Astrocyte (in vitro differentiated cells and primary cell): Measurements from ENCODE around the gene CD300LF. TPM values are rescaled to one million over a fixed set of nuclear protein-coding genes. Genes with fewer than 3 reads are reported as not detected.

ENCODE experiments used
- DNase-seq: peaks from one replicate; pipeline ENCODE4 v3.0.0-alpha.2; 2010; ENCODE audit warnings: low read depth
- FAIRE-seq: peaks from 2 replicates; lab custom pipeline; 2011; peaks lifted over from hg19 to GRCh38; lab: Jason Lieb, UNC
- H2AFZ ChIP-seq: 2 replicates; pipeline ENCODE4 v1.6.0; 2012; ENCODE audit warnings: low read depth, low read length, inconsistent platforms
- H3K27ac ChIP-seq: 2 replicates; pipeline ENCODE4 v1.5.1; 2011; ENCODE audit warnings: low read depth, low read length, inconsistent platforms
- H3K27me3 ChIP-seq: 2 replicates; pipeline ENCODE4 v1.6.0; 2011; ENCODE audit warnings: low read length, inconsistent platforms; ENCODE audit not compliant: insufficient read depth
- H3K36me3 ChIP-seq: 2 replicates; pipeline ENCODE4 v1.5.1; 2011; ENCODE audit warnings: low read length, inconsistent platforms; ENCODE audit not compliant: insufficient read depth
- H3K4me1 ChIP-seq: 2 replicates; pipeline ENCODE4 v1.5.1; 2011; ENCODE audit warnings: low read length, inconsistent platforms; ENCODE audit not compliant: insufficient read depth
- H3K4me2 ChIP-seq: 2 replicates; pipeline ENCODE4 v1.6.0; 2012; ENCODE audit warnings: low read length, inconsistent platforms
- H3K4me3 ChIP-seq: 2 replicates; pipeline ENCODE4 v1.5.1; 2011; ENCODE audit warnings: low read depth, mild to moderate bottlenecking, low read length, inconsistent platforms; ENCODE audit not compliant: insufficient read depth
- H3K79me2 ChIP-seq: 2 replicates; pipeline ENCODE4 v1.6.0; 2012; ENCODE audit warnings: mild to moderate bottlenecking, low read length, inconsistent platforms; ENCODE audit not compliant: insufficient read depth
- H3K9ac ChIP-seq: 2 replicates; pipeline ENCODE4 v1.6.0; 2012; ENCODE audit warnings: mild to moderate bottlenecking, low read length, inconsistent platforms
- H3K9me3 ChIP-seq: 2 replicates; pipeline ENCODE4 v1.5.1; 2012; ENCODE audit warnings: low read depth, mild to moderate bottlenecking, low read length, inconsistent platforms; ENCODE audit not compliant: insufficient read depth
- H4K20me1 ChIP-seq: 2 replicates; pipeline ENCODE4 v1.6.0; 2012; ENCODE audit warnings: low read length, inconsistent platforms; ENCODE audit not compliant: insufficient read depth
- H3K27ac Mint-ChIP-seq: one replicate; pipeline ENCODE4 v1.8.0; 2021; ENCODE audit warnings: mild to moderate bottlenecking, mixed read lengths; ENCODE audit not compliant: unreplicated experiment
- H3K27me3 Mint-ChIP-seq: one replicate; pipeline ENCODE4 v1.8.0; 2021; ENCODE audit warnings: low read depth, mixed read lengths; ENCODE audit not compliant: unreplicated experiment
- H3K36me3 Mint-ChIP-seq: one replicate; pipeline ENCODE4 v1.8.0; 2021; ENCODE audit warnings: low read depth, mixed read lengths; ENCODE audit not compliant: unreplicated experiment
- H3K4me1 Mint-ChIP-seq: one replicate; pipeline ENCODE4 v1.8.0; 2021; ENCODE audit warnings: low read depth, mixed read lengths; ENCODE audit not compliant: unreplicated experiment
- H3K4me3 Mint-ChIP-seq: one replicate; pipeline ENCODE4 v1.8.0; 2021; ENCODE audit warnings: mild to moderate bottlenecking, moderate library complexity, mixed read lengths; ENCODE audit not compliant: unreplicated experiment
- H3K9me3 Mint-ChIP-seq: one replicate; pipeline ENCODE4 v1.8.0; 2021; ENCODE audit warnings: mild to moderate bottlenecking, mixed read lengths; ENCODE audit not compliant: unreplicated experiment
- CTCF ChIP-seq: IDR thresholded peaks from 2 replicates; pipeline ENCODE4 v1.5.1; 2011; ENCODE audit warnings: low read depth, mild to moderate bottlenecking, inconsistent platforms, low read length, moderate library complexity; ENCODE audit not compliant: insufficient read depth
- EZH2 ChIP-seq: IDR thresholded peaks from 2 replicates; pipeline ENCODE4 v1.6.1; 2012; ENCODE audit warnings: mild to moderate bottlenecking, low read length, inconsistent platforms; ENCODE audit not compliant: insufficient read depth
- total RNA-seq: library from RNA; stranded (reverse); gene quantifications from 2 replicates; pipeline ENCODE4 v1.2.1, GENCODE V29; 2021

Gene CD300LF
- total RNA-seq, 1 donor from 2014 or later = not detected

DNA sequence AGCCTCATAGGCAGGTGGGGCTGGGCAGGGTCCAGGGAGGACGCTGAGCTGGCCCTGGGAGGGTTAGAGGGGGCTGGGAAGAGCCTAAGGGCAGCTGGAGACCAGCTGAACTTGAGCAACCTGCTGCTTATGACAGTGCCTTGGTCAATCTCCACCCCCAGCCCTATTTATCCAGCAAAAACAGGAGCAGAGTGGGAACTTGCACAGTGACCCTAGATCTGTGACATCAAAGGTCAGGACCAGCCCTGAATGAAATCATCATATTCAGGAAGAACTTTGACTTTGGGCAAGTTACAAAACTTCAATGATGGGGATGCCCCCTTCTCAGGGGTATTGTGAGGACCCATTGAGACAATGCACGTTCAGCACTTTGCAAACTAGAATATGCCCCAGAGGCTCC lies 9.4 kb downstream of the CD300LF start:
- no peak for TF ChIP-seq EZH2
- TF ChIP-seq CTCF = no peak
- H3K36me3 Mint-ChIP-seq = no peaks in the 10 kb centered on the region

DNA sequence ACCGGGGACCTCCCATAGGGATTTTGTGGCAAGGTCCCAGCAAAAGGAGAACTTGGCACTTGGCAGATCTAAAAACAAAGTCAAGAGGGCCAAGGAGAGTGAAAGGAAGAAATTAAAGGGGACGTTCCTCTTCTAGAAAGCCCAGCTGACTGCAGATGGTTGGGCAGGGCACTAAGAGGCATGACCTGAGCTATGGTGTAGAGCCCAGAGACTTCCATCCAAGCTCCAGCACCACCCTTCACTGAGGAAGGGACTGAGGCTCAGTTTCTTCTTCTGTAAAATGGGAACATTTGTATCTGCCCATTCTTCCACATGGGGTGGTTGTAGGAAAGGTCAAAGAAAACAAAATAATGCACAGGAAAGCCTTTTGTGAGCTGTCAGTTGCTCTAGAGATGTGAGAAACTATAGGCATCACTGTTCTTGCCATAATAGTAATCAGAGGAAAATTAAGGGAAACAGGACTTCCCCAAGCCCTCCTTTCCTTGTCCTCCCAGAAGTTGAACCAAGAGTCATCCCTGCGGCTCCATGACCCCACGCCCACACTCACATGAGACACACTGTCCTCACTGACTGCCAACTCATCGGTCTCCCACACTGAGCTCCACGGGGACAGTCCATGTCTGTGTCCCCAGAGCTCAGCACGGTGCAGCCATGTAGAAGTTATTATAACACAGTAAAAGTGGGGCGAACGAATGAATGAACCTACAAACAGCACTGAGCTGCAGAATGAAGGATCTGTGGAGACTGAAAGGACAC lies 10.4 kb downstream of the CD300LF start:
- Histone ChIP-seq H3K27ac (no peak overlapping the region), H3K4me3 (no peak overlapping the region), H3K27me3 (no peaks in the 10 kb centered on the region), H3K79me2 (no peaks in the 10 kb centered on the region), H4K20me1 (no peaks in the 10 kb centered on the region), H3K4me1 (no peaks in the 10 kb centered on the region), H3K36me3 (no peaks in the 10 kb centered on the region), H3K4me2 (no peak overlapping the region), H2AFZ (no peak overlapping the region), H3K9me3 (no peaks in the 10 kb centered on the region), H3K9ac (no peak overlapping the region)
- TF ChIP-seq CTCF (no peak), EZH2 (no peak)
- Mint-ChIP-seq H3K4me3 (no peak overlapping the region), H3K9me3 (peaks cover 11% of the 10 kb centered on the region), H3K36me3 (no peaks in the 10 kb centered on the region), H3K27me3 (peaks cover 57% of the 10 kb centered on the region), H3K27ac (no peak overlapping the region), H3K4me1 (no peaks in the 10 kb centered on the region)
- FAIRE-seq (no peak), DNase-seq (no peak)

More for the DNA sequence above, 9.4 kb downstream of the CD300LF start:
- Histone ChIP-seq H4K20me1 (no peaks in the 10 kb centered on the region), H3K9ac (no peak overlapping the region), H3K27me3 (no peaks in the 10 kb centered on the region), H3K9me3 (no peaks in the 10 kb centered on the region), H3K79me2 (no peaks in the 10 kb centered on the region), H3K4me3 (no peak overlapping the region), H3K27ac (no peak overlapping the region), H3K36me3 (no peaks in the 10 kb centered on the region), H2AFZ (no peak overlapping the region), H3K4me1 (no peaks in the 10 kb centered on the region), H3K4me2 (no peak overlapping the region)
- no peak overlapping the region for H3K4me3 Mint-ChIP-seq
- peaks cover 51% of the 10 kb centered on the region for H3K27me3 Mint-ChIP-seq
- DNase-seq (no peak), FAIRE-seq (no peak)
- no peaks in the 10 kb centered on the region for H3K4me1 Mint-ChIP-seq
- no peak overlapping the region for H3K27ac Mint-ChIP-seq
- H3K9me3 Mint-ChIP-seq = peaks cover 11% of the 10 kb centered on the region

DNA sequence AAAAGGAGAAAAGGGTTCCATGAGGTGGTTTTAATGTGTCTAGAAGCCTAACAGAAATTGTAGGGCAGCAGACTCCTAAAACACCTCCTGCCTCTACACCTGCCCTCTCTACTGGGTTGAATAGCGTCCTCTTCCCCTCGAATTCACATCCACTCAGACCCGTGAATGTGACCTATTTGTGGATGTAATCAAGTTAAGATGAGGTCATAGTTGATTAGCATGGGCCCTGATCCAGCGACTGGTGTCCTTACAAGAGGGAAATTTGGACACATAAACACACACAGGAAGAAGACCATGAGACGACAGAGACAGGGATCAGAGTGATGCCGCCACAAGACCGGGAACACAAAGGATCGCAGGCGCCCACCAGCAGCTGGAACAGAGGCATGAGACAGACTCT lies 13.5 kb downstream of the CD300LF start:
- DNase-seq = no peak
- H4K20me1 ChIP-seq = no peaks in the 10 kb centered on the region
- H3K27ac ChIP-seq = no peak overlapping the region
- Mint-ChIP-seq H3K9me3 (peaks cover 8% of the 10 kb centered on the region), H3K36me3 (no peaks in the 10 kb centered on the region), H3K27ac (no peak overlapping the region), H3K27me3 (peaks cover 51% of the 10 kb centered on the region), H3K4me3 (no peak overlapping the region), H3K4me1 (no peaks in the 10 kb centered on the region)
- H3K9ac ChIP-seq = no peak overlapping the region
- no peaks in the 10 kb centered on the region for H3K9me3 ChIP-seq
- TF ChIP-seq EZH2 (no peak), CTCF (no peak)
- no peak for FAIRE-seq
- H3K36me3 ChIP-seq = no peaks in the 10 kb centered on the region
- no peak overlapping the region for H2AFZ ChIP-seq
- H3K4me3 ChIP-seq = no peak overlapping the region
- H3K4me1 ChIP-seq = no peaks in the 10 kb centered on the region
- H3K27me3 ChIP-seq = no peaks in the 10 kb centered on the region
- H3K4me2 ChIP-seq = no peak overlapping the region
- no peaks in the 10 kb centered on the region for H3K79me2 ChIP-seq
